Testis (tissue), 2 donors: Measurements from ENCODE around the gene TTC23L.

Experiments
- POLR2A ChIP-seq: fragments of 450-650 bp; IDR thresholded peaks from one replicate; pipeline ENCODE4 v1.6.1; 2017; ENCODE audit warnings: antibody characterized with exemption, mild to moderate bottlenecking, moderate library complexity
- TF ChIP-seq, protein P1 (sequence below), 3 experiments: fragments of 450-650 bp in 2 of 3; fragments of 200-600 bp in 1 of 3; sonication (generic) in 1 of 3; IDR thresholded peaks; one replicate each; pipeline ENCODE4 v1.5.1; 2016 to 2019; ENCODE audit warnings: antibody characterized with exemption in 3 of 3, mild to moderate bottlenecking in 2 of 3, moderate library complexity in 1 of 3

DNA sequence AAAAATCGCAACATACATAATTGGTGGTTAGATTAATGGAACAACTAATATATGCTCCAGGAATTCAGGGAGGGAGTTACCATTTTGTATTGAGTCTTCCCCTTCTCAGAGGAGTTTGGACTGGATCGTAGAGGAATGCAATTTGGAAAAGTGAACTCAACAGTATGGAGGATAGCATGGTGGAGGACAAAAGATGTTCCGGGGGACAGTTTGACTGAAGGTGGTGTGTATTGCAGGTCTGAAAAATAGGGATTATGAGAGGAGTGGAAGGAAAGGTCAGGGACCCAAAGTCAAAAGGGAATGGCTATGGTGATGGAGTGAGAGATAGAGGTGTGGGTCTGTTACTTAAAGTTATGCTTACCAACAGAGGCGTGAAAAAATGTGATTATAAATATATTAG, 91.9 kb downstream of the TTC23L start:
- TF ChIP-seq, protein P1, sequence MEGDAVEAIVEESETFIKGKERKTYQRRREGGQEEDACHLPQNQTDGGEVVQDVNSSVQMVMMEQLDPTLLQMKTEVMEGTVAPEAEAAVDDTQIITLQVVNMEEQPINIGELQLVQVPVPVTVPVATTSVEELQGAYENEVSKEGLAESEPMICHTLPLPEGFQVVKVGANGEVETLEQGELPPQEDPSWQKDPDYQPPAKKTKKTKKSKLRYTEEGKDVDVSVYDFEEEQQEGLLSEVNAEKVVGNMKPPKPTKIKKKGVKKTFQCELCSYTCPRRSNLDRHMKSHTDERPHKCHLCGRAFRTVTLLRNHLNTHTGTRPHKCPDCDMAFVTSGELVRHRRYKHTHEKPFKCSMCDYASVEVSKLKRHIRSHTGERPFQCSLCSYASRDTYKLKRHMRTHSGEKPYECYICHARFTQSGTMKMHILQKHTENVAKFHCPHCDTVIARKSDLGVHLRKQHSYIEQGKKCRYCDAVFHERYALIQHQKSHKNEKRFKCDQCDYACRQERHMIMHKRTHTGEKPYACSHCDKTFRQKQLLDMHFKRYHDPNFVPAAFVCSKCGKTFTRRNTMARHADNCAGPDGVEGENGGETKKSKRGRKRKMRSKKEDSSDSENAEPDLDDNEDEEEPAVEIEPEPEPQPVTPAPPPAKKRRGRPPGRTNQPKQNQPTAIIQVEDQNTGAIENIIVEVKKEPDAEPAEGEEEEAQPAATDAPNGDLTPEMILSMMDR (IDR thresholded peaks at IDR 0.05) = no peak
- no peak for TF ChIP-seq POLR2A
